H9 (cell line): Measurements from ENCODE around the gene CFAP43. TPM values are rescaled to one million over a fixed set of nuclear protein-coding genes. Genes with fewer than 3 reads are reported as not detected.

Source experiments
- DNase-seq: peaks from one replicate; pipeline ENCODE4 v3.0.0-alpha.2; 2017
- H2AFZ ChIP-seq: one replicate; pipeline ENCODE4 v1.6.1; 2013; ENCODE audit warnings: mild to moderate bottlenecking, low read length, control low read depth, moderate library complexity
- H2AK5ac ChIP-seq: 2 replicates; pipeline ENCODE4 v1.6.1; 2013; ENCODE audit warnings: low read length, control low read depth, mixed read lengths; ENCODE audit not compliant: insufficient read length
- H2BK120ac ChIP-seq: one replicate; pipeline ENCODE4 v1.6.1; 2013; ENCODE audit warnings: low read depth, mild to moderate bottlenecking, low read length, control low read depth, inconsistent platforms; ENCODE audit not compliant: poor library complexity, severe bottlenecking
- H2BK12ac ChIP-seq: 2 replicates; pipeline ENCODE4 v1.6.1; 2013; ENCODE audit warnings: low read length, control low read depth, mixed read lengths, low read depth; ENCODE audit not compliant: insufficient read length
- H2BK15ac ChIP-seq: 2 replicates; pipeline ENCODE4 v1.6.1; 2013; ENCODE audit warnings: low read depth, low read length, control low read depth
- H2BK20ac ChIP-seq: one replicate; pipeline ENCODE4 v1.6.1; 2013; ENCODE audit warnings: low read depth, mild to moderate bottlenecking, low read length, control low read depth, inconsistent platforms; ENCODE audit not compliant: poor library complexity, severe bottlenecking
- H2BK5ac ChIP-seq: 2 replicates; pipeline ENCODE4 v1.6.1; 2013; ENCODE audit warnings: low read length, control low read depth, mixed read lengths; ENCODE audit not compliant: insufficient read length
- H3K14ac ChIP-seq: 2 replicates; pipeline ENCODE4 v1.6.1; 2013; ENCODE audit warnings: low read length, control low read depth; ENCODE audit not compliant: insufficient read depth
- H3K18ac ChIP-seq: 2 replicates; pipeline ENCODE4 v1.6.1; 2013; ENCODE audit warnings: low read depth, mild to moderate bottlenecking, mixed read lengths, low read length, control low read depth; ENCODE audit not compliant: insufficient read length
- H3K23ac ChIP-seq: 2 replicates; pipeline ENCODE4 v1.6.1; 2013; ENCODE audit warnings: low read length, control low read depth, mixed read lengths, low read depth; ENCODE audit not compliant: insufficient read length
- H3K23me2 ChIP-seq: 2 replicates; pipeline ENCODE4 v1.6.1; 2013; ENCODE audit warnings: low read depth, mild to moderate bottlenecking, mixed read lengths, low read length, control low read depth; ENCODE audit not compliant: insufficient read length, poor library complexity, severe bottlenecking
- H3K27ac ChIP-seq: 2 replicates; pipeline ENCODE4 v1.5.1; 2013; ENCODE audit warnings: low read length, control low read depth, mixed read lengths, low read depth; ENCODE audit not compliant: insufficient read length
- H3K27me3 ChIP-seq: 2 replicates; pipeline ENCODE4 v1.6.1; 2013; ENCODE audit warnings: low read length, control low read depth, inconsistent platforms; ENCODE audit not compliant: insufficient read depth
- H3K4ac ChIP-seq: 2 replicates; pipeline ENCODE4 v1.6.1; 2013; ENCODE audit warnings: low read depth, mild to moderate bottlenecking, control low read depth, inconsistent platforms, low read length, moderate library complexity
- H3K4me1 ChIP-seq: 2 replicates; pipeline ENCODE4 v1.6.1; 2013; ENCODE audit warnings: low read length, control low read depth, inconsistent platforms; ENCODE audit not compliant: insufficient read depth
- H3K4me2 ChIP-seq: 2 replicates; pipeline ENCODE4 v1.6.1; 2013; ENCODE audit warnings: low read length, control low read depth, mixed read lengths; ENCODE audit not compliant: insufficient read length, insufficient read depth
- H3K56ac ChIP-seq: 2 replicates; pipeline ENCODE4 v1.6.1; 2013; ENCODE audit warnings: low read depth, mild to moderate bottlenecking, mixed read lengths, low read length, control low read depth; ENCODE audit not compliant: insufficient read length
- H3K79me1 ChIP-seq: 2 replicates; pipeline ENCODE4 v1.6.1; 2013; ENCODE audit warnings: low read depth, mild to moderate bottlenecking, moderate library complexity, low read length, control low read depth, inconsistent platforms; ENCODE audit not compliant: insufficient read depth, poor library complexity, severe bottlenecking
- H3K79me2 ChIP-seq: 2 replicates; pipeline ENCODE4 v1.6.1; 2013; ENCODE audit warnings: low read length, control low read depth, inconsistent platforms; ENCODE audit not compliant: insufficient read depth
- H3K9ac ChIP-seq: 2 replicates; pipeline ENCODE4 v1.6.1; 2013; ENCODE audit warnings: low read length, control low read depth, mixed read lengths; ENCODE audit not compliant: insufficient read length; ENCODE audit errors: extremely low read depth
- H3K9me3 ChIP-seq: one replicate; pipeline ENCODE4 v1.6.1; 2013; ENCODE audit warnings: low read depth, low read length, inconsistent platforms; ENCODE audit not compliant: control insufficient read depth
- H3T11ph ChIP-seq: one replicate; pipeline ENCODE4 v1.6.1; 2013; ENCODE audit warnings: mild to moderate bottlenecking, low read length, control low read depth, inconsistent platforms
- H4K20me1 ChIP-seq: one replicate; pipeline ENCODE4 v1.6.1; 2013; ENCODE audit not compliant: control insufficient read depth, insufficient read length, insufficient read depth
- H4K5ac ChIP-seq: 2 replicates; pipeline ENCODE4 v1.6.1; 2013; ENCODE audit warnings: low read depth, mild to moderate bottlenecking, mixed read lengths, low read length, control low read depth; ENCODE audit not compliant: insufficient read length
- H4K8ac ChIP-seq: replicated peaks from 2 replicates; pipeline ENCODE4 v1.6.1; 2013; ENCODE audit warnings: low read length, control low read depth, mixed read lengths, low read depth; ENCODE audit not compliant: insufficient read length
- H4K91ac ChIP-seq: 2 replicates; pipeline ENCODE4 v1.6.1; 2013; ENCODE audit warnings: low read depth, mild to moderate bottlenecking, moderate library complexity, mixed read lengths, low read length, control low read depth; ENCODE audit not compliant: insufficient read length
- H3K27ac Mint-ChIP-seq, 3 experiments: 2 replicates in 2 of 3; 3 replicates in 1 of 3; pipeline ENCODE4 v1.8.0; 2020 to 2021; ENCODE audit warnings: mixed read lengths in 3 of 3, mild to moderate bottlenecking in 1 of 3, moderate library complexity in 1 of 3
- H3K27me3 Mint-ChIP-seq: 2 replicates; pipeline ENCODE4 v1.8.0; 2021; ENCODE audit warnings: low read depth, mild to moderate bottlenecking, moderate library complexity, mixed read lengths
- H3K36me3 Mint-ChIP-seq, 3 experiments: 2 replicates in 2 of 3; 3 replicates in 1 of 3; pipeline ENCODE4 v1.8.0; 2020 to 2021; ENCODE audit warnings: low read depth in 3 of 3, mixed read lengths in 3 of 3; ENCODE audit not compliant: insufficient read depth in 1 of 3
- H3K4me1 Mint-ChIP-seq, 2 experiments: 2 replicates each; pipeline ENCODE4 v1.8.0; 2020; ENCODE audit warnings: mixed read lengths in 2 of 2
- H3K4me3 Mint-ChIP-seq, 2 experiments: 2 replicates in 1 of 2; 3 replicates in 1 of 2; pipeline ENCODE4 v1.8.0; 2020 to 2021; ENCODE audit warnings: mild to moderate bottlenecking in 2 of 2, mixed read lengths in 2 of 2, moderate library complexity in 1 of 2
- H3K9me3 Mint-ChIP-seq, 2 experiments: 2 replicates in 1 of 2; 3 replicates in 1 of 2; pipeline ENCODE4 v1.8.0; 2020; ENCODE audit warnings: mild to moderate bottlenecking in 2 of 2, mixed read lengths in 2 of 2, moderate library complexity in 1 of 2
- WGBS: extraction: QIAGEN DNeasy Blood & Tissue Kit; methylation state at CpG from one replicate; pipeline ENCODE4 v1.1.7; 2013; ENCODE audit warnings: missing lambda C conversion rate, low lambda C conversion rate, mixed read lengths; ENCODE audit not compliant: insufficient read length; ENCODE audit errors: extremely low coverage; 5-methylcytosine and 5-hydroxymethylcytosine counted together
- total RNA-seq: library from RNA; stranded (reverse); gene quantifications from 2 replicates; pipeline ENCODE4 v1.2.1, GENCODE V29; 2021
- TF ChIP-seq, protein P1 (sequence below): fragments of 200-600 bp; sonication (generic); conservative IDR thresholded peaks from 3 replicates; pipeline ENCODE4 v1.8.0; 2021; ENCODE audit warnings: antibody characterized with exemption, mild to moderate bottlenecking

The CFAP43 gene
- total RNA-seq, 1 experiment from 2014 or later, result 0.26 TPM

GRCh38 chr10:104155591-104155990 is 76.6 kb downstream of the CFAP43 start:
- H3K4me1 ChIP-seq, result peaks cover 4% of the 10 kb centered on the region
- DNase-seq, result no peak
- H4K20me1 ChIP-seq, result no peaks in the 10 kb centered on the region
- no peak overlapping the region for H2AK5ac ChIP-seq
- no peak overlapping the region for H4K8ac ChIP-seq
- no peak overlapping the region for H3K14ac ChIP-seq
- no peak overlapping the region for H3T11ph ChIP-seq
- H3K4me3 Mint-ChIP-seq, result no peak overlapping the region
- H2BK20ac ChIP-seq, result no peak overlapping the region
- WGBS, result no CpG with 5 or more reads among the region's 2 CpGs
- H3K4ac ChIP-seq, result no peak overlapping the region
- no peaks in the 10 kb centered on the region for H3K79me1 ChIP-seq
- no peak overlapping the region for H3K18ac ChIP-seq
- H2BK120ac ChIP-seq, result no peak overlapping the region
- H3K4me2 ChIP-seq, result no peak overlapping the region
- H4K5ac ChIP-seq, result no peak overlapping the region
- H3K79me2 ChIP-seq, result no peaks in the 10 kb centered on the region
- H3K56ac ChIP-seq, result no peak overlapping the region
- H3K27ac ChIP-seq, result no peak overlapping the region
- no peak overlapping the region for H2BK5ac ChIP-seq
- no peak overlapping the region for H2BK12ac ChIP-seq
- no peak overlapping the region for H3K23ac ChIP-seq
- H2AFZ ChIP-seq, result no peak overlapping the region
- no peaks in the 10 kb centered on the region for H3K27me3 ChIP-seq
- H3K4me1 Mint-ChIP-seq, result peaks cover 15 to 18% of the 10 kb centered on the region in 2 experiments
- H3K9me3 ChIP-seq, result no peaks in the 10 kb centered on the region
- H3K27me3 Mint-ChIP-seq, result peaks cover 3% of the 10 kb centered on the region
- no peak overlapping the region for H3K9ac ChIP-seq
- H4K91ac ChIP-seq, result no peak overlapping the region
- H2BK15ac ChIP-seq, result no peak overlapping the region
- H3K23me2 ChIP-seq, result no peaks in the 10 kb centered on the region
- H3K27ac Mint-ChIP-seq, result no peak overlapping the region
- TF ChIP-seq, protein P1, sequence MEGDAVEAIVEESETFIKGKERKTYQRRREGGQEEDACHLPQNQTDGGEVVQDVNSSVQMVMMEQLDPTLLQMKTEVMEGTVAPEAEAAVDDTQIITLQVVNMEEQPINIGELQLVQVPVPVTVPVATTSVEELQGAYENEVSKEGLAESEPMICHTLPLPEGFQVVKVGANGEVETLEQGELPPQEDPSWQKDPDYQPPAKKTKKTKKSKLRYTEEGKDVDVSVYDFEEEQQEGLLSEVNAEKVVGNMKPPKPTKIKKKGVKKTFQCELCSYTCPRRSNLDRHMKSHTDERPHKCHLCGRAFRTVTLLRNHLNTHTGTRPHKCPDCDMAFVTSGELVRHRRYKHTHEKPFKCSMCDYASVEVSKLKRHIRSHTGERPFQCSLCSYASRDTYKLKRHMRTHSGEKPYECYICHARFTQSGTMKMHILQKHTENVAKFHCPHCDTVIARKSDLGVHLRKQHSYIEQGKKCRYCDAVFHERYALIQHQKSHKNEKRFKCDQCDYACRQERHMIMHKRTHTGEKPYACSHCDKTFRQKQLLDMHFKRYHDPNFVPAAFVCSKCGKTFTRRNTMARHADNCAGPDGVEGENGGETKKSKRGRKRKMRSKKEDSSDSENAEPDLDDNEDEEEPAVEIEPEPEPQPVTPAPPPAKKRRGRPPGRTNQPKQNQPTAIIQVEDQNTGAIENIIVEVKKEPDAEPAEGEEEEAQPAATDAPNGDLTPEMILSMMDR, result no peak
- H3K9me3 Mint-ChIP-seq, result peaks cover 14 to 15% of the 10 kb centered on the region in 2 experiments
- H3K36me3 Mint-ChIP-seq, result peaks cover 5 to 10% (median 9%) of the 10 kb centered on the region in 3 experiments; a peak in 6 of 7 replicates
